Progenitor cell of endocrine pancreas (in vitro differentiated cells): ENCODE results near the gene ATG13. TPM values are rescaled to one million over a fixed set of nuclear protein-coding genes. Genes with fewer than 3 reads are reported as not detected.

Experiments
- DNase-seq: peaks from one replicate; pipeline ENCODE4 v3.0.0; 2021; ENCODE audit warnings: low spot score; ENCODE audit not compliant: unreplicated experiment
- H3K27ac Mint-ChIP-seq: 2 replicates; pipeline ENCODE4 v1.8.0; 2021; ENCODE audit warnings: mild to moderate bottlenecking, moderate library complexity, mixed read lengths
- H3K27me3 Mint-ChIP-seq: 2 replicates; pipeline ENCODE4 v1.8.0; 2021; ENCODE audit warnings: mixed read lengths
- H3K36me3 Mint-ChIP-seq: 2 replicates; pipeline ENCODE4 v1.8.0; 2022; ENCODE audit warnings: mixed read lengths; ENCODE audit not compliant: insufficient read depth
- H3K4me1 Mint-ChIP-seq: 2 replicates; pipeline ENCODE4 v1.8.0; 2021; ENCODE audit warnings: low read depth, mixed read lengths
- H3K4me3 Mint-ChIP-seq: 2 replicates; pipeline ENCODE4 v1.8.0; 2021; ENCODE audit warnings: low read depth, mild to moderate bottlenecking, moderate library complexity, mixed read lengths
- H3K9me3 Mint-ChIP-seq: 2 replicates; pipeline ENCODE4 v1.8.0; 2021; ENCODE audit warnings: low read depth, mixed read lengths
- total RNA-seq: library from RNA; stranded (reverse); gene quantifications from 2 replicates; pipeline ENCODE4 v1.2.1, GENCODE V29; 2021
- TF ChIP-seq, protein P1 (sequence below): fragments of 200-600 bp; sonication (generic); IDR thresholded peaks from one replicate; pipeline ENCODE4 v1.5.0; 2021; ENCODE audit warnings: antibody characterized with exemption, mild to moderate bottlenecking; ENCODE audit not compliant: unreplicated experiment

The ATG13 gene
- total RNA-seq, 1 donor from 2014 or later: 69.8 TPM

DNA sequence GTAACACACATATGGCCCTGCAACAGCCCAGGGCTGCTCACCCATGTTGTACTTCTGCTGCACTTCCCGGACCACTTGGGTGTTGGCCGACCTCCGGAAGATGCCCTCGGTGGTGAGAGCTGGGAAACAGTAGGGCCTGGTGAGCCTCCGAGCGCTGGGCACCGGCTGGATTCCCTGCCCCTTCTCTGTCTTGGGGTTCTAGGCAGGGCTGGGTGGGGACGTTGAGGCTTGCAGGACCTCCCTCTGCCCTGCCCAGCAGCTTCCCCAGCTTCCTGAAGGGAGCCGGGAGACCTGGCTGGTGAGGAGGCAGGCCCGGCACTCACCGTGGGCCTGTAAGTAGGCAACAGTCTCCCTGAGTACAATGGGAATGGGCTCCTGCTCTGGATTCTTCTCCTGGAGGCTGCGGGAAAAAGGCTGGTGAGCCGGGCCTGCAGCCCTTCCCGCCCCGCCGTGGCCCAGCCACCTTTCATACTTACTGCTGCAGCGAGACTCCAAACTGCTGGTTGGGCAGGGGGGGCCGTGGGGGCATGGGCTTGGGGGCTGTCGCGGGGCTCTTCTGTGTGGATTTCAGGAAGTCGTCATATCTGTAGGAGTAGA, 62.9 kb downstream of the ATG13 start:
- no peak for DNase-seq
- Mint-ChIP-seq H3K9me3 (no peaks in the 10 kb centered on the region), H3K27me3 (no peaks in the 10 kb centered on the region), H3K4me1 (no peaks in the 10 kb centered on the region), H3K36me3 (peaks cover 7% of the 10 kb centered on the region), H3K4me3 (no peak overlapping the region), H3K27ac (no peak overlapping the region)
- TF ChIP-seq, protein P1, sequence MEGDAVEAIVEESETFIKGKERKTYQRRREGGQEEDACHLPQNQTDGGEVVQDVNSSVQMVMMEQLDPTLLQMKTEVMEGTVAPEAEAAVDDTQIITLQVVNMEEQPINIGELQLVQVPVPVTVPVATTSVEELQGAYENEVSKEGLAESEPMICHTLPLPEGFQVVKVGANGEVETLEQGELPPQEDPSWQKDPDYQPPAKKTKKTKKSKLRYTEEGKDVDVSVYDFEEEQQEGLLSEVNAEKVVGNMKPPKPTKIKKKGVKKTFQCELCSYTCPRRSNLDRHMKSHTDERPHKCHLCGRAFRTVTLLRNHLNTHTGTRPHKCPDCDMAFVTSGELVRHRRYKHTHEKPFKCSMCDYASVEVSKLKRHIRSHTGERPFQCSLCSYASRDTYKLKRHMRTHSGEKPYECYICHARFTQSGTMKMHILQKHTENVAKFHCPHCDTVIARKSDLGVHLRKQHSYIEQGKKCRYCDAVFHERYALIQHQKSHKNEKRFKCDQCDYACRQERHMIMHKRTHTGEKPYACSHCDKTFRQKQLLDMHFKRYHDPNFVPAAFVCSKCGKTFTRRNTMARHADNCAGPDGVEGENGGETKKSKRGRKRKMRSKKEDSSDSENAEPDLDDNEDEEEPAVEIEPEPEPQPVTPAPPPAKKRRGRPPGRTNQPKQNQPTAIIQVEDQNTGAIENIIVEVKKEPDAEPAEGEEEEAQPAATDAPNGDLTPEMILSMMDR: no peak

- H3K27me3 Mint-ChIP-seq: no peaks in the 10 kb centered on the region
Observed at GRCh38 chr11:46680815-46681214, 63.5 kb downstream of the ATG13 start.

DNA sequence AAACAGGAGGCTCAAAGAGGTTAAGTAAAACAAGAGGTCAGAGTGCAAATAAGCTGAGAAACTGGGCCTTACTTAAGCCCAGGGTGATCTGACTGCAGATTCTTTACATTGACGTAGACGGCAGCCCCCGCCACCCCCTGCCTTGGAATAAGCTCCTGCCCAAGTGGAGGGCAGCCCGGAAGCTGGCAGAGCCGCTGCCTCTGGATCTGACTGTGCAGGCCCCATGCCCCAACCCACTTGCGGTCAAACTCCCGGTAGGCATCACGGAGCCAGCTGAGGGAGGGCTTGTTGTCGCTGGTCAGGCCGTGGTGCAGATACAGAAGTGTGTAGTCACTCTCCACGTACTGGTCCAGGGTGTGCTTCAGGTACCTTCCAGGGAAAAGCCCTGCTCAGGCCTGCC, 64.5 kb downstream of the ATG13 start:
- Mint-ChIP-seq H3K9me3 (no peaks in the 10 kb centered on the region), H3K36me3 (peaks cover 10% of the 10 kb centered on the region), H3K27me3 (no peaks in the 10 kb centered on the region), H3K4me3 (no peak overlapping the region), H3K4me1 (no peaks in the 10 kb centered on the region), H3K27ac (no peak overlapping the region)
- no peak for DNase-seq
- TF ChIP-seq, protein P1: no peak

More at GRCh38 chr11:46680815-46681214, 63.5 kb downstream of the ATG13 start:
- Mint-ChIP-seq H3K36me3 (peaks cover 7% of the 10 kb centered on the region), H3K4me1 (no peaks in the 10 kb centered on the region), H3K4me3 (no peak overlapping the region), H3K27ac (no peak overlapping the region), H3K9me3 (no peaks in the 10 kb centered on the region)
- no peak for DNase-seq
- TF ChIP-seq, protein P1: no peak

DNA sequence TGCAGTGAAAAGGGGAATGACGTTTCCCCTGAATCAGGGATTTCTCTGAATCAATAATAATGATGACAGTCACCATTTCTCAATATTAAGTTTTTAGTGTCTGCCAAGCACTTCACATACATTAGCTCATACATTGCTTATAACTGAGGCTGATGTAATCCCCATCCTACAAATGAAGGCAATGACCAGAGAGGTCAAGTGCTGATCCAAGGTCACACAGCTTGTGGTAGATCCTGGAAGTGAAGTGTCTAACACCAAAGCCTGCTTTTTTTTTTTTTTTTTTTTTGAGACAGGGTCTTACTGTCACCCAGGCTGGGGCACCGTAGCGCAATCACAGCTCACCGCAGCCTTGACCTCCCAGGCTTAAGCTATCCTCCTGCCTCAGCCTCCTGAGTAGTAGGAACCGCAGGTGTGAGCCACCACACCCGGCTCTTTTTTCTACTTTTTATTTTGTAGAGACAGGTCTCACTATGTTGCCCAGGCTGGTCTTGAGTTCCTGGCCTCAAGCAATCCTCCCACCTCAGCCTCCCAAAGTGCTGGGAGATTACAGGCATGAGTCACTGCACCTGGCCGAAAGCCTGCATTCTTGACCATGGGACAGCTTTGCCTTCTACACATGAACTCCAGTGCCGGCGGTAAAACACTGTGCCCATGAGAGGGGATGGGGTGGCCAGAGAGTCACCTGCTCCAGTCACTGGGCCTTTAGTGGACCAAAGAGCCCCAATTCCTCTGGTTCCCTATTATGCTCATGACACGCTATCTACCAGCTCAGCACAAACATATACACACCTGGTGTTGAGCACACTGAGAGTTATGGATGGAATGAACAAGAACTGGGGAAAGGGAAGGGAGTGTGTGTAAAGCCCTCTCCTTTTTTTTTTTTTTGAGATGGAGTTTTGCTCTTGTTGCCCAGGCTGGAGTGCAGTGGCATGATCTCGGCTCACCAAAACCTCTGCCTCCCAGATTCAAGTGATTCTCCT, 65.7 kb downstream of the ATG13 start:
- Mint-ChIP-seq H3K27me3 (no peaks in the 10 kb centered on the region), H3K36me3 (peaks cover 9% of the 10 kb centered on the region), H3K4me3 (no peak overlapping the region), H3K27ac (peak overlapping the region; percentile 24), H3K9me3 (no peaks in the 10 kb centered on the region), H3K4me1 (no peaks in the 10 kb centered on the region)
- no peak for DNase-seq
- TF ChIP-seq, protein P1: no peak

DNA sequence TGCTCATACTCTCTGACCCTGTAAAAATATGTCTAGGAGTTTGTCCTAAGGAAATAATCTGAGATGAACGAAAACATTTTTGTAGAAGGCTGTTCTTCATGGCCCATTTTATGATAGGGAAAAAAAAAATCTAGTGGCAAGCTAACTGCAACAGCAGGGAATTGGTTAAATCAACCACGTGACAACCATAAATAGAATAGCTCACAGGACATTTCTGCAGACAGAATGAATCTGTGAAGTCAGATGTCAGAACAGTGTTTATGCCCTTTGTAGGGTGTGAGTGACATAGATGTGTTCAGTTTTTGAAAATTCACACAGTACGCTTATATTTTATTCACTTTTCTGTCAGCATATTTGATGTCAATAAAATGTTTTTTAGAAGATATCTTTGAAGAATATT, 67.0 kb downstream of the ATG13 start:
- Mint-ChIP-seq H3K27me3 (no peaks in the 10 kb centered on the region), H3K9me3 (no peaks in the 10 kb centered on the region), H3K4me1 (no peaks in the 10 kb centered on the region), H3K27ac (no peak overlapping the region), H3K4me3 (no peak overlapping the region), H3K36me3 (peaks cover 10% of the 10 kb centered on the region)
- no peak for DNase-seq
- TF ChIP-seq, protein P1: no peak
